OCI-LY3 (cell line): ENCODE data around the gene DHX36.

Experiments used
- CTCF ChIP-seq: fragments of 200-600, 300-600 bp; sonication (generic); IDR thresholded peaks from 2 replicates; pipeline ENCODE4 v1.5.1; 2014; ENCODE audit warnings: antibody characterized with exemption, low read length, low read depth
- EZH2phosphoT487 ChIP-seq: fragments of 200-600 bp; shearing (Covaris generic); IDR thresholded peaks from 2 replicates; pipeline ENCODE4 v1.6.1; 2018; ENCODE audit warnings: antibody characterized with exemption, mixed run types, low read depth

GRCh38 chr3:154274348-154274747 lies 49.9 kb downstream of the DHX36 start:
- no peak for TF ChIP-seq CTCF
- TF ChIP-seq EZH2phosphoT487, result no peak
